Measurements from ENCODE around the gene TRPC4AP. TPM values are rescaled to one million over a fixed set of nuclear protein-coding genes. Genes with fewer than 3 reads are reported as not detected.

TRPC4AP gene
- total RNA-seq, 1 experiment from 2014 or later = 49.5 TPM

DNA sequence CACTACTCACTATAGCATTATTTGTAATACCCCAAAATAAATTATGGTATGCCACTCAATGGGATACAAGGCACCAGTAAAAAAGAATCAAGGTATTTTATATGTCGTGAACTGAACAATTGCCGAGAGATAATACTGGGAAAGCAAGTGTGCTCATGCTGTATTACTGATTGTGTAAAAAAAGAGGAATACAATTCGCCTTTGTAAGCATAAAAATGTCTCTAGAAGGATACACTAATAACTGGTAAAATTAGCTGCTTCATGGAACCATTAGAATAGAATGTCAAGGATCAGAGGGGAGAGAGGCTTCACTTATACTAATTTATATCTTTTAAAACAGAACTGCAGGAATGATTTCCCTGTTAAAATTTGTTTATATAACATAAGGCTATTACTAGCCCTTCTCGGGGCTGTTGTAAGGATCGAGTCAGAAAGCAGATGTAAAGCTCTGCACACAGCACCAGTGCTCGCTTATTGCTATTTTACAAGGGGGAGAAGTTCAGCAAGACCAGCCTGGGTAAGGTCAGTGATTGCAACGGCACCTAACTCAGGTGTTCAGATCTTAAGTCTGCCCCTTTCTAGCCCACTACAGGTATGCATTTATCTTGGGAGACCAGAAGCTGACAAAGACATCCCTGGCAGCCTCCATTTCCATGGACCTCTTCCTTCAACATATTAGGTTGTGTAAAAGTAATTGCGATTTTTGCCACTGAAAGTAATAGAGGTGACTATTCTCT, 75.3 kb downstream of the TRPC4AP start:
- no peak for DNase-seq (ENCODE audit: extremely low read depth, low read depth)

DNA sequence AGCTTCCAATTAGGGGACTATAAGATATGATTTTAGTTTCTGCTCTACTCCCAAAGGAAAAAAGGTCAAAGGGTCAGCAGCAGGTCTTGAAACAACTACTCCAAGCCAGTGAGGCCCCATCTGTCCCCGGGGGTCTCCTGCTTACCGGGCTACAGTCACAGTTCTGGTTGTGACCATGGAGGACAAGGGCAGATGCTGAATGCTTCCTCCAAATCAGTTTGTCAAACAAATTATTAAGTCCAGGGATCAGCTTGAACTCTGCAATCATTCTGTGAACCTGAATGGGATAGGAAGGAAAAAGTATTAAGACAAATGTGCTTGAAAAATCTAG, 76.8 kb downstream of the TRPC4AP start:
- DNase-seq (ENCODE audit: extremely low read depth, low read depth) = no peak

GRCh38 chr20:35014537-35014936, 78.1 kb downstream of the TRPC4AP start:
- DNase-seq (ENCODE audit: extremely low read depth, low read depth) = no peak

- no peak for DNase-seq (ENCODE audit: extremely low read depth, low read depth)
These were observed 78.9 kb downstream of the TRPC4AP start for GRCh38 chr20:35013421-35014411.

DNA sequence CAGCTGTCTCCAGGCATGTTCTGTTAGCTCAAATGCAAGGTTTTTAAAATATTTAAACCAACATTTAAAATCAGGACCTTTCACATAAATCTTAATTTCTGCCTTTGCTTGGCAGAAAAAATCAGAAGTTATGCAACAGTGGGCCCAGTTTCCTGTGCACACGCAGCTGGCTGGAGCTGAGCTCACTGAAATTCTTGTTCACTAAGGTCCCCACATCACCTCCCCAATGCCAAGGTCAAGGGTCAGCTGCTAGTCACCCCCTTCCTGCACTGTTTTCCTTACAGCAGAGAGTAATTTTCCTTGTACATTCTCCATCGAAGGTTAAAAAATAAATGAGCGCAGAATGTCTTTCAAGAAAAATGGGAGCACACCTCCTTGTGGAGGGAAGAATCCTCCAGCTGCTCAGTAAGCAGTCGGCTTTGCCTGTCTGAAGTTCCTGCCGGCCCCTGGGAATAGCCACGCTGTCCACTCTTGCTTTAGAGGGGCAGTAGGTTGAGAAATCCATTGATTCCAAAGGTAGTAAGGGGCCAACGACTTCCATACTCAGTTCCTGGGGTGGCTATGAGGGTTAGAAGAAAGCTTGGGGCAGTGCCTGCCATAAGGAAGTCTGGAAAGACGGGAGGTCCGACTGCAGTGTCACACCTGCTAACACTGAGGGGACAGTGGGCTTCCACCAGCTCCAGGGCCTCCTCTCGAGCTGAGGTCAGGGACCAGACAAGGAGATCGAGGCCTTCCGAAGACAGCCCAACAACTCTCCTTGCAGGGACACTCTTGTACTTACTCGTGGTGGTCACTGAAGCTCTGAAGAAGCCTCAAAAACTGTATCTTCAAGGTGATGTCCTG, 80.2 kb downstream of the TRPC4AP start:
- no peak for DNase-seq (ENCODE audit: extremely low read depth, low read depth)

- no peak for DNase-seq (ENCODE audit: extremely low read depth, low read depth)
These were observed 80.9 kb downstream of the TRPC4AP start for GRCh38 chr20:35011589-35012226.

GRCh38 chr20:35010405-35011192, 82.0 kb downstream of the TRPC4AP start:
- no peak for DNase-seq (ENCODE audit: extremely low read depth, low read depth)

DNA sequence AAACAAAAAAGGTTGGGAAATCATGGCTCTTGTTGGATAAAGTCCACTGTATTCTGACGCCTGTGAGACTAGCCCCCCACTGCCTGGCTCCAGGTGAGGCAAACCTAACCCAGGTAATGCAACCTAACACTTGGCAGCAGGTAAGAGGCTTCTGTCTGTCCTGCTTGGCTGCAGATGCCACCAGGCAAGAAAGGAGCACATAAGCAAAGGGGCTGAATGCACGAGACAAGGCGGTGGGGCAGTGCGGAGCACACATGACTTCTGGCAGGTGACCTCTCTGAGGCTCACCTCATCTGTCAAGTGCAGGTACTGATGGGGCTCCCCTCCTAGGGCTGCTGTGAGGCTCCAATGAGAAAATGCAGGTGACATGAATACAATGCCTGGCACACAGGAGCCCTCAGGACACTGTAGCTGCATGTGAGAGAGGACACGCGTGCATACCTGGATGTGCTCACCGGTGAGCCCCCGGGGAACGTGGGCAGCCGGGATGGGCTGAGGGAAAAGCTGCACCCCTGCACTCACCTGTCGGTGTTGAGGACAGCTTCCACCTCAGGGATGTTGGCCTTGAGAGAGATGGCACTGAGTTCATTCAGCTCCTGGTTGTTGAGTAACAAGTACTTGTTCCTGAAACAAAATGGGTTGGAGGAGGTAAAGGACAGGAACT, 82.8 kb downstream of the TRPC4AP start:
- no peak for DNase-seq (ENCODE audit: extremely low read depth, low read depth)

- no peak for DNase-seq (ENCODE audit: extremely low read depth, low read depth)
These were observed 83.9 kb downstream of the TRPC4AP start for GRCh38 chr20:35008411-35009342.

GRCh38 chr20:35007891-35008290, 84.7 kb downstream of the TRPC4AP start:
- no peak for DNase-seq (ENCODE audit: extremely low read depth, low read depth)

DNA sequence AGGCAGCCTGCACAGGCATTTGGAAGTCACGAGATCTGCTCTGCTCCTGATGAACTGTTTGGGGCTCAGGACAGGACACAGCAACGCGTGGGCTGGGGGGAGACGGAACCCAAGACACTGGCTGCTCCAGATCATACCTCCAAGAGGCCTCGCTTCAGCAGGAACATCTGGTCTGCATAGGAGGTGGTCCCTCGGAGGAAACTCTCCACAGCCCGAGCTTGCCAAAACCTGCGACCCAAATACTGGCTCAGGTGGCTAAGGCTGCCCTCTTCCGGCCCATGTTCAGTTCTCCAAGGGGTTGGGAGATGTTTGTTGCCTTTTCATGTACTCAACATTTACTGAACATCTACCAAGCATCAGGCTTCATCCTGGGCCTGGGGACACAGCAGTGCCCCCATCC, 85.2 kb downstream of the TRPC4AP start:
- no peak for DNase-seq (ENCODE audit: extremely low read depth, low read depth)

GRCh38 chr20:35006531-35006971, 86.1 kb downstream of the TRPC4AP start:
- DNase-seq (ENCODE audit: extremely low read depth, low read depth) = no peak

- no peak for DNase-seq (ENCODE audit: extremely low read depth, low read depth)
These were observed 86.6 kb downstream of the TRPC4AP start for GRCh38 chr20:35006009-35006408.

- DNase-seq (ENCODE audit: extremely low read depth, low read depth) = no peak
These were observed 87.1 kb downstream of the TRPC4AP start for GRCh38 chr20:35005463-35005961.

DNA sequence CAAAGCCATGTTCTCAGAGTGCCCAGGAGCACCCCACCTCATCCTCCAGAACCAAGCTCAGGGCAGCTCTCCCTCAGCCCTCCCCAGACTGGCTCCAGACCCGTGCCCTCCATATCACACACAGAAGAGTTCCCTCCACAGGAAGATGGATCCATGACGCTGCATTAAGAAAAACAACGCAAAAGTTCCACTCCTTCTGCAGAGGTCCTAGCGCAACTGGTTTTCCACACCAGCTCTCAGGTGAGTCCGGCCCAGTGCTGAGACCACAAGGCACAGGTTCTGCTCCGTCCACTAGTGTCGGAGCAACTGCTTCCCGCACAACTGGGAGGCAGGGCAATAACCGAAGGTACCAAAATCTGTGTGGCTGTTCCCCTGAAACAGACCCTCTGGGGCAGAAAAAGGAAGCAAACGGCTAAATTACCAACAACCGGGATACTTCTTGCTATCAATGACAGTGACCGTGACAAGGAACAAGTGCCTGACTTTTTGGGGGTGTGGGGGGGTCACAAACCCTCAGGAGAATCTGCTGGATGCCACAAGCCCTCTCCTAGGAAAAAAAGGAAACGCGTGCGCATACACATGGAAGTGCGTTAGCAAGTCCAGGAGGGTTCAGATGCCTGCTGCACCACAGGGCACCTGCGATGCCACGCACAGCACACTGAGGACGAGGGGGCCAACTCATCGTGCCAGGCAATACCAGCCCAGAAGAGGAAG, 87.7 kb downstream of the TRPC4AP start:
- no peak for DNase-seq (ENCODE audit: extremely low read depth, low read depth)

GRCh38 chr20:35004051-35004725, 88.4 kb downstream of the TRPC4AP start:
- DNase-seq (ENCODE audit: extremely low read depth, low read depth) = no peak
